RWPE2 (cell line): ENCODE results near the gene SELENOV.

Experiments
- ATAC-seq: fragments of 200-7000 bp; cut with Tn5 transposase; 3 replicates; pipeline ENCODE4 v1.9.1; 2021; ENCODE audit warnings: low read depth
- DNase-seq: peaks from one replicate; pipeline ENCODE4 v3.0.0-alpha.2; 2020; ENCODE audit warnings: low spot score
- H3K27ac ChIP-seq: fragments of 450-650 bp; 2 replicates; pipeline ENCODE4 v1.5.1; 2017; ENCODE audit warnings: mild to moderate bottlenecking; ENCODE audit not compliant: poor library complexity, severe bottlenecking
- H3K27me3 ChIP-seq: fragments of 250-450 bp; sonication (Bioruptor Pico); 2 replicates; pipeline ENCODE4 v1.5.1; 2021; ENCODE audit warnings: mild to moderate bottlenecking, moderate library complexity; ENCODE audit not compliant: insufficient read depth, poor library complexity, severe bottlenecking
- H3K36me3 ChIP-seq: fragments of 250-450 bp; sonication (Bioruptor Pico); 2 replicates; pipeline ENCODE4 v1.5.1; 2020; ENCODE audit warnings: low read depth, mild to moderate bottlenecking, moderate library complexity
- H3K4me1 ChIP-seq: fragments of 250-450 bp; sonication (Bioruptor Pico); 2 replicates; pipeline ENCODE4 v1.5.1; 2021; ENCODE audit warnings: mild to moderate bottlenecking, moderate library complexity; ENCODE audit not compliant: insufficient read depth, poor library complexity, severe bottlenecking
- H3K4me3 ChIP-seq: fragments of 250-450 bp; sonication (Bioruptor Pico); 2 replicates; pipeline ENCODE4 v1.5.1; 2021; ENCODE audit warnings: mild to moderate bottlenecking, moderate library complexity; ENCODE audit not compliant: severe bottlenecking
- H3K9me3 ChIP-seq: fragments of 250-450 bp; sonication (Bioruptor Pico); 2 replicates; pipeline ENCODE4 v1.5.1; 2021; ENCODE audit warnings: mild to moderate bottlenecking, moderate library complexity; ENCODE audit not compliant: severe bottlenecking
- CTCF ChIP-seq: fragments of 450-650 bp; IDR thresholded peaks from one replicate; pipeline ENCODE4 v1.5.1; 2017; ENCODE audit warnings: mild to moderate bottlenecking, moderate library complexity; ENCODE audit not compliant: poor library complexity, severe bottlenecking

The SELENOV gene

GRCh38 chr19:39497996-39498797 is 16.7 kb upstream of the SELENOV start:
- Histone ChIP-seq H3K4me3 (no peak overlapping the region), H3K27ac (no peak overlapping the region), H3K36me3 (no peaks in the 10 kb centered on the region), H3K27me3 (peaks cover 33% of the 10 kb centered on the region), H3K4me1 (no peaks in the 10 kb centered on the region), H3K9me3 (no peaks in the 10 kb centered on the region)
- DNase-seq: no peak
- ATAC-seq: peak; percentile 67; the same call in 2 of the 3 replicates
- TF ChIP-seq CTCF: peak; percentile 50

GRCh38 chr19:39498798-39499642 is 15.9 kb upstream of the SELENOV start, which contains the start of gene DLL3:
Gene DLL3 (plus strand): TSS chr19:39498947. CDS start chr19:39498975, 28 bp downstream.
- Histone ChIP-seq H3K36me3 (no peaks in the 10 kb centered on the region), H3K27ac (no peak within 1 kb of the TSS), H3K9me3 (no peaks in the 10 kb centered on the region), H3K4me1 (no peaks in the 10 kb centered on the region), H3K27me3 (peaks cover 33% of the 10 kb centered on the region), H3K4me3 (no peak within 1 kb of the TSS)
- peak; percentile 50 for ATAC-seq
- no peak for DNase-seq
- no peak for TF ChIP-seq CTCF

GRCh38 chr19:39499932-39500331 is 15.0 kb upstream of the SELENOV start:
- no peak for DNase-seq
- H3K27me3 ChIP-seq: peaks cover 33% of the 10 kb centered on the region
- no peak for ATAC-seq
- no peaks in the 10 kb centered on the region for H3K9me3 ChIP-seq
- H3K36me3 ChIP-seq: no peaks in the 10 kb centered on the region
- no peaks in the 10 kb centered on the region for H3K4me1 ChIP-seq
- TF ChIP-seq CTCF: no peak
- no peak overlapping the region for H3K27ac ChIP-seq
- H3K4me3 ChIP-seq: no peak overlapping the region

- Histone ChIP-seq H3K36me3 (no peaks in the 10 kb centered on the region), H3K27ac (no peak overlapping the region), H3K9me3 (no peaks in the 10 kb centered on the region), H3K4me1 (no peaks in the 10 kb centered on the region), H3K4me3 (no peak overlapping the region), H3K27me3 (peaks cover 33% of the 10 kb centered on the region)
- TF ChIP-seq CTCF: no peak
- ATAC-seq: no peak
- DNase-seq: no peak
Observed at GRCh38 chr19:39500543-39500942, 14.4 kb upstream of the SELENOV start.
